ENCODE measurements around the gene MSH5.
"Not testable (repeated sequence)": the region's sequence is repeated elsewhere in the genome, so short reads cannot be mapped to it uniquely, and the experiment has no call there.

The MSH5 gene

GRCh38 chr6:31708224-31708623 is 31.6 kb upstream of the MSH5 start:
- intact Hi-C loops (cut with DNase I; ENCODE audit: low total_unique reads): no loop called here
- Histone ChIP-seq H3K4me3 (no peak overlapping the region), H3K27me3 (peaks cover 0 to 29% of the 10 kb centered on the region in 2 donors), H3K36me3 (no peaks in the 10 kb centered on the region), H3K9me3 (no peaks in the 10 kb centered on the region), H3K4me1 (peaks cover 5 to 8% (median 6%) of the 10 kb centered on the region in 4 donors), H3K27ac (no peak overlapping the region)
- DNase-seq: no peak
- no peak for TF ChIP-seq CTCF (IDR thresholded peaks at IDR 0.05)

DNA sequence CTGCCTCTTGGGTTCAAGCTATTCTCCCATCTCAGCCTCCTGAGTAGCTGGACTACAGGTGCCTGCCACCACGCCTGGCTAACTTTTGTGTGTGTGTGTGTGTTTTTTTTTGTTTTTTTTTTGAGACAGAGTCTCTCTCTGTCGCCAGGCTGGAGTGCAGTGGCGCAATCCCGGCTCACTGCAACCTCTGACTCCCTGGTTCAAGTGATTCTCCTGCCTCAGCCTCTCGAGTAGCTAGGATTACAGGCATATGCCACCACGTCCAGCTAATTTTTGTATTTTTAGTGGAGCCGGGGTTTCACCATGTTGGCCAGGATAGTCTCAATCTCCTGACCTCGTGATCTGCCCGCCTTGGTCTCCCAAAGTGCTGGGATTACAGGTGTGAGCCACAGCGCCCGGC is 30.6 kb upstream of the MSH5 start:
- H3K4me3 ChIP-seq; H3K36me3 ChIP-seq; H3K4me1 ChIP-seq; H3K27ac ChIP-seq; intact Hi-C loops (cut with DNase I; ENCODE audit: low total_unique reads); DNase-seq; H3K9me3 ChIP-seq: not testable (repeated sequence)
- H3K27me3 ChIP-seq: peaks cover 0 to 29% of the 10 kb centered on the region in 2 donors

DNA sequence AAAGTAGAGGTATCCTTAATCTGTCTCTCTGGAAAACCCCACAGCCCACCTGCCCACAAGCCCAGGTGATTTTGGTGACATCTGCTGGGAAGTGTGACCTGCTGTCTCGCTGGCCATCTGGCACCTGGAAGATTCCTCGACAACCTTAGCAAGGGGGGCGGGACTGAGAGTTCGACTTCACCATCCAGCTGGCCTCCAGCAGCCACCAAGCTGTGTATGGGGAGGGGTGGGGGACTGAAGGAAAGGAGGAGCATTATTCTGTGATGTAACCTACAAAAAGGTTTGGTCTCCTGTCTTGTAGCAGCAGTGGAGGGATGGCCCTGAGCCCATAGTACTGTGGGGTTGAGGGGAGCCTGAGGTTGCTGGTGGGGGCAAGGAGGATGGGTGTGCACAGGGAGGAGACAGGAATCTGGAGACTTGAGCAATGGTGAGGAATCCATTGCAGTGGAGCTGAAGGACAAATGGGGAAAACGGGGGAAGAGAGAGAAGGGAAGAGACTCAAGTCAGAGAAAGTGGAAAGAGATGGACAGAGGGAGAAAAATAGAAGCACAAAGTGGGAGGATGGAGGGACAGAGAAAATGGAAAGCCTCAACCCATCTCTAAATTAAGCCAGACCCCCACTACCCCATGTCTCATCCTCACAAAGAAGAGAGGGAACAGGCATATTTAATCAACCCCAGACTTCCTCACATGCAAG is 29.1 kb upstream of the MSH5 start:
- intact Hi-C loops (cut with DNase I; ENCODE audit: low total_unique reads): loop anchor here (5.0 kb wide), 1 partner anchor 573 kb away; the partner anchor contains the start of gene PSORS1C2
- Histone ChIP-seq H3K4me3 (no peak overlapping the region), H3K4me1 (no peaks in the 10 kb centered on the region), H3K27me3 (peaks cover 0 to 29% of the 10 kb centered on the region in 2 donors), H3K36me3 (no peaks in the 10 kb centered on the region), H3K9me3 (no peaks in the 10 kb centered on the region), H3K27ac (no peak overlapping the region)
- no peak for DNase-seq
- TF ChIP-seq CTCF (IDR thresholded peaks at IDR 0.05): no peak

- no peaks in the 10 kb centered on the region for H3K9me3 ChIP-seq
- no peaks in the 10 kb centered on the region for H3K36me3 ChIP-seq
- no peak for DNase-seq
- H3K27me3 ChIP-seq: peaks cover 0 to 29% of the 10 kb centered on the region in 2 donors
- no peaks in the 10 kb centered on the region for H3K4me1 ChIP-seq
- H3K27ac ChIP-seq: no peak overlapping the region
- intact Hi-C loops (cut with DNase I; ENCODE audit: low total_unique reads): loop anchor here (5.0 kb wide), 1 partner anchor 574 kb away; the partner anchor contains the start of gene PSORS1C2
- no peak for TF ChIP-seq CTCF (IDR thresholded peaks at IDR 0.05)
- no peak overlapping the region for H3K4me3 ChIP-seq
Measured at GRCh38 chr6:31711233-31711632, 28.6 kb upstream of the MSH5 start.

- Histone ChIP-seq H3K27ac (no peak overlapping the region), H3K4me3 (no peak overlapping the region), H3K9me3 (no peaks in the 10 kb centered on the region), H3K27me3 (peaks cover 0 to 29% of the 10 kb centered on the region in 2 donors), H3K4me1 (no peaks in the 10 kb centered on the region), H3K36me3 (no peaks in the 10 kb centered on the region)
- intact Hi-C loops (cut with DNase I; ENCODE audit: low total_unique reads): loop anchor here (5.0 kb wide), 1 partner anchor 575 kb away; the partner anchor contains the start of gene PSORS1C2
- DNase-seq: no peak
- peak in 1 of 2 experiments; percentile 8 for TF ChIP-seq CTCF (IDR thresholded peaks at IDR 0.05)
Measured at GRCh38 chr6:31712296-31712695, 27.5 kb upstream of the MSH5 start.

- H3K4me1 ChIP-seq: no peaks in the 10 kb centered on the region
- H3K36me3 ChIP-seq: no peaks in the 10 kb centered on the region
- no peaks in the 10 kb centered on the region for H3K9me3 ChIP-seq
- TF ChIP-seq CTCF (IDR thresholded peaks at IDR 0.05): no peak
- no peak for DNase-seq
- intact Hi-C loops (cut with DNase I; ENCODE audit: low total_unique reads): loop anchor here (5.0 kb wide), 1 partner anchor 576 kb away; the partner anchor contains the start of gene PSORS1C2
- no peak overlapping the region for H3K27ac ChIP-seq
- H3K4me3 ChIP-seq: no peak overlapping the region
- H3K27me3 ChIP-seq: peaks cover 0 to 29% of the 10 kb centered on the region in 2 donors
Measured at GRCh38 chr6:31713465-31713864, 26.3 kb upstream of the MSH5 start.
